GM12874 (cell line): ENCODE data around the gene IFITM1.

Experiments
- TF ChIP-seq, protein P1 (sequence below): IDR thresholded peaks from 2 replicates; pipeline ENCODE4 v1.5.1; 2011; ENCODE audit warnings: low read depth, mild to moderate bottlenecking, control low read depth, low read length, moderate library complexity; ENCODE audit not compliant: insufficient read depth

Gene IFITM1

DNA sequence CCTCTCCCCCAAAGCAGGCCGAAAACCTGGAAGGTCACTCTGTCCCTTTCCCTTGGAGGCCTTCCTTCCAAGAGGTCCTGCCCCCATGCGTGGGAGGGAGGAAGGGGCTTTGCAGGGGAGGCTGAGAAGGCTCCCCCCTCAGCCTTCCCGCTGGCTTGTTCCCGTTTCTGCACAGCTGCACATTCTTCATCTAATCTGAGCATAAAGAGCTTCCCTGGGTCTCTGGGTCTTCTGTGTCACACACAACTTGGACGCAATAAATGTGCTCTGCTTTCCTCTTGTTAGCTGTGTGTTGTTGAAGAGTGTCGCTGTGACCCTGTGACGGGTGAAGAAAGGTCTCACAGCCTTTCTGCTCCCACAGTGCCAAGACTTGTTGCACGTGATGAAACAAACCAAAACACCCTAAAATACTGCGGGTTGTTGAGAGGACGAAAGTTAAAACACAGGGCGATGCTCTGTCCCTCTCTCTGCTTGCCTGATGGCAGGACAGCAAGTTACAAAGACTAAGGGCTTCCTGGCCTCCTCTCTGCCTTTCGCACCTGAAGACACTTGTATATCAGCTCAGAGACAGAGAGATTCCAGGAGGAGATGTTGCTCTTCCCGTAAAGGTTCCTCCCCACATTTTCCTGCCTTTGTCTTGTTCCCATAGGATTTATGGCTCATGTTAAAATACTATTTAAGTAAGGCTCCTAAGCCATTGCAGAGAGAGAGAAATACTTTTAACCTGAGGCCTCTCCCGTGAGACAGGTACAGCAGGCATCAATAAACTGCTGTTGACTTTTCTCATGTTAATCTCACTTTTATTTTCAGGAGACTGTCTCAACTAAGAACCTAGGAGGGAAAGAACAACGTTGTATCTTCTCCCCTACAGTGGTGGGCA lies 22.2 kb downstream of the IFITM1 start:
- TF ChIP-seq, protein P1, sequence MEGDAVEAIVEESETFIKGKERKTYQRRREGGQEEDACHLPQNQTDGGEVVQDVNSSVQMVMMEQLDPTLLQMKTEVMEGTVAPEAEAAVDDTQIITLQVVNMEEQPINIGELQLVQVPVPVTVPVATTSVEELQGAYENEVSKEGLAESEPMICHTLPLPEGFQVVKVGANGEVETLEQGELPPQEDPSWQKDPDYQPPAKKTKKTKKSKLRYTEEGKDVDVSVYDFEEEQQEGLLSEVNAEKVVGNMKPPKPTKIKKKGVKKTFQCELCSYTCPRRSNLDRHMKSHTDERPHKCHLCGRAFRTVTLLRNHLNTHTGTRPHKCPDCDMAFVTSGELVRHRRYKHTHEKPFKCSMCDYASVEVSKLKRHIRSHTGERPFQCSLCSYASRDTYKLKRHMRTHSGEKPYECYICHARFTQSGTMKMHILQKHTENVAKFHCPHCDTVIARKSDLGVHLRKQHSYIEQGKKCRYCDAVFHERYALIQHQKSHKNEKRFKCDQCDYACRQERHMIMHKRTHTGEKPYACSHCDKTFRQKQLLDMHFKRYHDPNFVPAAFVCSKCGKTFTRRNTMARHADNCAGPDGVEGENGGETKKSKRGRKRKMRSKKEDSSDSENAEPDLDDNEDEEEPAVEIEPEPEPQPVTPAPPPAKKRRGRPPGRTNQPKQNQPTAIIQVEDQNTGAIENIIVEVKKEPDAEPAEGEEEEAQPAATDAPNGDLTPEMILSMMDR, result no peak

DNA sequence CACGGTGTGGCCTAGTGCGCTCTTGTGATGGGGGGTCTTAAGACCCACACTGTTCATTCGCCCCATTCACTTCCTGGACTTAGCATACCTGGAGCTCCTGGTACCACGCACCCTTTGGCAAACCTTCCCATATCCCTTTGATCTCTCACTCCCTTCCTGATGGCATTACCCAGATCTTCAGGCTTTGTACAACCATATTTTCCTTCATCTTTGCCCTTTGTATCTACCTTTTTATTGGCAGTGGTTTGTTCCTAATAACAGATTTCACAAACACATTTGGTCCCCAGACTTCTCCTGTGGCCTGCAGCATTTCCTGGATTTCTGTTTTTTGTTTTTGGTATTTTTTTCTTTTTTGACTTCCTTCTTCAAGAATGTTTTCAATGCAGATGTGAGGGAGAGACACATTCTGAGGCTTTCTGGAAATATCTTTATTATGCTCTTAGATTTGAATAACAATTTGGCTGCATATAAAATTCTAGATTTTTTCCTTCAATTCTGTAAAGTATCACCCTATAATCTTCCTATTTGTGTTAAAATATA lies 22.9 kb downstream of the IFITM1 start:
- TF ChIP-seq, protein P1, result no peak

DNA sequence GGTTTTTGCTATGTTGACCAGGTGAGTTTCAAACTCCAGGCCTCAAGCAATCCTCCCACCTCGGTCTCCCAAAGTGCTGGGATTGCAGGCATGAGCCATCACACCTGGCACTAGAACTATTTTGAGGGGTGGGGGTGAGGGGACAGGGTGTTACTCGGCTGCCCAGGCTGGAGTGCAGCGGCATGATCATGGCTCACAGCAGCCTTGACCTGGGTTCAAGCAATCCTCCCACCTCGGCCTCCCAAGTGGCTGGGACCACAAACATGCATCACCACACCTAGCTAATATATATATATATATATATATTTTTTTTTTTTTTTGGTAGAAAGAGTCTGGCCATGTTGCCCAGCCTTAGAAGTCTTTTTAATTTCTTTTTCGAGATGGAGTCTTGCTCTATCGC lies 23.9 kb downstream of the IFITM1 start:
- TF ChIP-seq, protein P1, result no peak

DNA sequence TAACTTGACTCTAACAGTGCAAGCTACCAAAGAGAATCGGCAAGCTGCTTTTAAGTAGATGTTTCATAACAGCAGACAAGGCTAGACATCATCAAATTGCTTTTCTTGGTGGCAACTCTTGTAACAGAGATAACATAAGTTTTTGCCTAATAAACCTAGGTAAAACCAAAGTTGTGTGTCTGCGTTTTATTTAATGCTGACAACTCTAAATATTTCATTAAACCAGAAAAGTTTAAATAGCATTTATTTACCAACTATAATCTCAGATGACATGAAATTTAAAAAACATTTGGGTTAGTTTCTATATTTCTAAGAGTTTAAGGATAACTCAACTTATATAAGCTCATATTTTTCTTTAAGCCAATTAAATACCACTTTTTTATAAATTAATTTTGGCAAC lies 26.1 kb downstream of the IFITM1 start:
- TF ChIP-seq, protein P1, result no peak

DNA sequence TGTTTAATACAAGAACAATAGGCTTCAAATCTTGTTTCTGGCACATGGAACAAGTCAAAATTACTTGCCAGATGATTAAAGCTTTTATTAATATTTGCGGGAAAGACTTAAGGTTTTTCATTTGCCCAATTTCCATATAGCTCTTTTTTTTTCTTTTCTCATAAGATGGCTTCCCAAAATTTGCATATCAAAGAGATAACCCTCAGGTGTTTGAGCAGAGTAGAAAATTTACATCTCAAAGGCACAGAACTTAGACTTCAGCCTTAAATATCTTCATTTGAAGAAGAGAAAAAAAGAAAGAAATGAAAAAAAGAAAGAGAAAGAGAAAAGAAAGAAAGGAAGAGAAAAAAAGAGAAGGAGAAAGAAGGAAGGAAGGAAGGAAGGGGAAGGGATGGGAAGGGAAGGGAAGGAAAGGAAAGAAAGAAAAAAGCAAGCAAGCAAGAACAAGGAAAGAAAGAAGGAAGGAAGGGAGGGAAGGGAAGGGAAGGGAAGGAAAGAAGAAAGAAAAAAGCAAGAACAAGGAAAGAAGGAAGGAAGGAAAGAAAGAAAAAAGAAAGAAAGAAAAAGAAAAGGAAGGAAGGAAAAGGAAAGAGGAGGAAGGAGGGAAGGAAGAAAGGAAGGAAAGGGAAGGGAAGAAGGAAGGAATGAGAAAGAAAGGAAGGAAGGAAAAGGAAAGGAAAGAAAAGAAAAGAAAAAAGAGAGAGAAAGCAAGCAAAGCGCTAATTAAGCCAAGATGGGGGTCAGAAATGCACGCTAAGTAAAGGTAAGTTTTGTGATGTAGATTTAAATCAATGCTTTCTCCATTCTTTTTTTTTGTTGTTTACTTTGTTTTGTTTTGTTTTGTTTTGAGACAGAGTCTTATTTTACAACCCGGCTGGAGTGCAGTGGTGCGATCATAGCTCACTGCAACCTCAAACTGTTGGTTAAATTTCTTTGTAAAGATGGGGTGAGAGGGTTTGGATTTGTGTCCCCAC lies 27.0 kb downstream of the IFITM1 start:
- TF ChIP-seq, protein P1, result no peak

DNA sequence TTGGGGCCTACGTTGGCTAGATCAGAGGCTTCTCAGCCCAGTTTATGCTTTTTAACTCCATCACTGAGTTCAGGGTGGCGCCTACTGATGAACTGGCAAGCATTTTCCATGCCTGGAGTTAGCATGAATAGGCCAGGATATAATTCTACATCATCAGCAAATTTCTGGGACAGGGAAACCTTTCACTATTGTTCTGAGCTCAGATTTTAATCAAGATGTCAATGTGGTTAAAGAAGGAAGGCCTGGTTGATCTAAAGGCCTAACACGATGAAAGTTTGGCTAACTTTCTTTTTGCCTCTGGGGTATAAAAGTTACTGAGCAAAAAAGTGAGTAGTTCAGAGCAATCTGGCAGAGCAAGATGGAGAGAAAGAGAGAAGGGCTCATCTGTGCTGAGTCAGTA lies 28.5 kb downstream of the IFITM1 start:
- TF ChIP-seq, protein P1, result no peak
